T-helper 2 cell (primary cell): ENCODE data around the gene DCUN1D2.
"Not testable (repeated sequence)": the region's sequence is repeated elsewhere in the genome, so short reads cannot be mapped to it uniquely, and the experiment has no call there.

Experiments used
- DNase-seq, 5 experiments: peaks; one replicate each; pipeline versions ENCODE4 v3.0.0 to v3.0.0-alpha.2; 2012 to 2022

The DCUN1D2 gene

GRCh38 chr13:113489549-113490495 lies 689 bp downstream of the DCUN1D2 start:
- peak in 3 of 5 experiments; percentile 19 to 57 (median 20) for DNase-seq

GRCh38 chr13:113489171-113489548 lies 1.4 kb downstream of the DCUN1D2 start:
- no peak for DNase-seq

GRCh38 chr13:113488283-113488682 lies 2.2 kb downstream of the DCUN1D2 start:
- DNase-seq, result no peak

DNA sequence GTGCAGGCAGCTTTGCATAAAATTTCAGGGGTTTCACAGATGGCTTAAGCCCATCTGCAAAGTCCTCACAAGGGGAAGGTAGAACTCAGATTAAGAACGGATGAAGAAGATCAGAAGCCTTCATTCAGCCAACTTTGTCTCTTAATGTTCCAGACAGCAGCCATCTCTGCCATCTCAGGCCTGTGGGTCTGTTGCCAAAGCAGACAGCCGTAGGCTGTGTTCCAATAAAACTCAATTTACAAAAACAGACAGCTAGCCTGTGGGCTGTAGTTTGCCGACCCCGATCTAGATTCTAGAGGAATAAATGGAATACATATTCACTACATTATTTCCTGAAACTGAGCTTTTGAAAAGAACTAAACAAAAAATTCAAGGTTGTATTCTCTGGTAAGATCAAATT lies 3.8 kb downstream of the DCUN1D2 start:
- no peak for DNase-seq

DNA sequence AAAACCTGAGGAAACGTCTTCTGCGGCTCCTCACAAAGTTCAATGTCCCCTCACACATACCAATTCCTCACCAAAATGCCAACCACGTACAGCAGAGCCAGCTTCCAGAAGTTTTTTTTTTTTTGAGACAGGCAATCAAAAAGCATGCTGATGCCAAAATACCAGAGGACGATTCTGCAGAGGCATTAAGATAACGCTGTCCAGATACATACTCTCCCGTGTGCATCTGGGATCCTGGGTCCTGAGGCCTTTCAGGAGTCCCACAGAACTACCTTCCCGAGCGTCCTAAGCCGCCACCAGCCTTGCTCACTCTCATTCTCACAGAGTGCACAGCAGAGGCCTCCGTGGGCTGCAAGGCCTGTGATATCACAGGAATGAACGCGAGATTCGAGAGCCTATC lies 5.0 kb downstream of the DCUN1D2 start:
- no peak for DNase-seq

DNA sequence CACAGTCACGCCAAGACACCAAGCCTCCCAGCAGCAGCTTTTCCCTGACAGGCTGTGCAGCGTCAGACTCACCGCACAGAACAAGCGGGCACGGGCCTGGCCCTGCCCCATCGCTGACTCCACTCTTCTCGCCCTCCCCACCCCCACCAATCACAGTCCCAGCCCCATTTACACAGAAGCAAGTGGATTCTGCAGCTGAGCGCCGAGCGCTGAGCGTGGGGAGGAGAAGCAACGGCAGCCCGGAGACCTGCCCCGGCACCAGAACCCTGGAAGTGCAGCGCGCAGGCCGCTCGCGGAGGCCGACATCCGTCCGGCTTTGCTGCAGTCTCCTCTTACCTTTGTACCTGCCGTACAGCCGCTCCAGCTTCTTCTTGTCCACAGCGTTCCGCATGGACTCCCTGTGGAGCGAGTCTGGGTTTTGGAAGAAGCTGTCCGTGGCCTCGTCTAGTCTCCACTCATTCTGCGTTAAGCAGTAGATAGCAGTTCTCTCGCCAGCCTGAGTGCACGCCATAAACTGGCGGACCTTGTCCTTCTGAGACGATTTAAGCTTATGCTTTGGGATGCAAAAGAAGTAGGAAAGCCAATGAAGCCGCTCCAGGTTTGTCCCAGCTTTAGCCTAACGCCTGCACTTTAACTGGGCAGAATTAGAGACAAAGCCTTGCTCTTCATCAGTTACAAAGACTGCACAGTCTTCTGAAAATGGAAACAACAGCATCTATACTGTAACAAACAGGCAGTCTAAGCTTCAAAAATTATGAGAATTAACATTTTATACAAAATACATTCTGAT lies 6.8 kb downstream of the DCUN1D2 start:
- DNase-seq, result no peak

DNA sequence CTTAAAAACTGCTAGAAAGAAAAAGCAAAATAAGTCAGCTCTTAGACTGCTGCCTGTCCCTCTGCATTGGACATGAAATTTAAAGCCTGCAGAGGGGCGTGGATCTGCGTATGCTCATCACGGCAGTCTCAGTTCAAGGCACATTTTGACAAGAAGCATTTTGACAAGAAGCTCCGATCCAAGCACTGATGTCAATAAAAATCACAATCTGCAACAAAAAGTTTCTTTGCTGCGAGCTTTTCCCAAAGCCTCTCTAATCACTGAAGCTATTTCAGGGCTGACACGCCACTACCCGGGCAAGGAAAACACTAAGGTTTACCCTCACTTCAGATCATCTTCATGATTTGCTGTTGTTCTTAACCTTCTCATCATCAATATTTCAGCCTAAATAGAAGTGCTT lies 7.4 kb downstream of the DCUN1D2 start:
- no peak for DNase-seq

GRCh38 chr13:113479179-113479578 lies 11.3 kb downstream of the DCUN1D2 start:
- no peak for DNase-seq

GRCh38 chr13:113477724-113478123 lies 12.8 kb downstream of the DCUN1D2 start:
- DNase-seq, result no peak

DNA sequence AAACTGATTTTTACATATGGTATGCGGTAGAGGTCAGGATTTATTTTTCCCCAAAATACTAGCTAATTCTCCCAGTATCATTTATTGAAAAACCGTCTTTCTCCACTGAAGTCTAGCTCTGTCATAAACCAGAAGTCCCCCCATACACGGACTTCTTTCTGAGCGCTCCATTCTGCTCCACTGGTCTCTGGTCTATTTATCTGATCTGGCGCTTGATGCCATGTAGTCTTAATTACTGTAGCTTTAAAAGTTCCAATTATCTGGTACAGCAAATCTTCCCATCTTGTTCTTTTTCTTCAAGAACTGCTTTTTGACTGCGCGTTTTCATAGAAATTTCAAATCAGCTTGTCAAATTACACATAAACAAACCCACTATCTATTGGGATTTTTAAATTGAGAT lies 13.7 kb downstream of the DCUN1D2 start:
- no peak for DNase-seq

DNA sequence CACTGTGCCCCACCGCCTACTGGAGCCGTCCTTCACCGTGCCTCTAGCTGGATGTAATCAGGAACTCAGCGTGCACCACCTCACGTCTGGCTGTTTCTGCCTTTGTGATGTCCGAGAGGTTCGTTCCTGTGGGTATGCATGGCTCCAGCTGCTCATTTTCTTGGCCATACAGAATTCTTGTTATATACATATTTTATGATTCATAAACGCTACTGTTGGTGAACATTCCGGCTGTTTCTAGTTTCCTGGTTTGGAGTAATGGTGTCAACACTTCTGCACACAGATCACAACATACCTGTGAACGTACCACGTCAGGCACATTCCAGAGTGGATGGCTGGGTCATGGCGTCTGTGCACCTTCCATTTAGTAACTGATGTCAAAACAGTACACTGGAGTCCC lies 14.6 kb downstream of the DCUN1D2 start:
- DNase-seq, result no peak

- no peak for DNase-seq
Measured at GRCh38 chr13:113475280-113475679, 15.2 kb downstream of the DCUN1D2 start.

GRCh38 chr13:113474179-113474578 lies 16.3 kb downstream of the DCUN1D2 start:
- no peak for DNase-seq

DNA sequence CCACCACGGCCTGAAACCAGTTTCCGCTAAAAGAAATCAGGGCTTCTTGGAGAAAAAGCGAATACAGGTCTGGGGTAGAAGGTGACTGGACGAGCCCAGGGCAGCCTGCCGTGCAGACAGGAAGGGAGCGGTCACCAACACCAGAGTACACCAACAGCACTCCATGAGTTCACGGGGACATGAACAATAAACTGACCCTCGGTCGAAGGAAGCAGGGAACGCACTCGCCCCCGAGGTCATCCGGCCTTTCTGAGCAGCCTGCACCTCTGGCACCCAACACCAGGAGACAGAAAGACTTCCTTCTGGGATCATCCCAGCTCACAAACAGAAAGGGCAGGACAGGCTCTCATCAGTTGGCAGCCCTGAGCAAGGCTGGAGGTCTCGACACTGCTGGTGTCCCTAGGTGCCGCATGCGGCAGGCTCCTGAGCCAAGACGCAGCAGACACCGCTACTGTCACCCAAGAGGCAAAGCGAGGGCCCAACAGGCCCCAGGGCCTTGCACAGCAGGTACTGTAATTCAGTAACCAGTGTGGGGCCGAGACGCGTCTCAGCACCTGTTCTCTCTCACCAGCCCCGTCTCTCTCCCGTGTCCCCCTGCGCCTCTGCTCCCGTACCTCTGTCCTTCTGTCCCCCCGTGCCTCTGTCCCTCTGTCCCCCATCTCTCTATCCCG lies 18.0 kb downstream of the DCUN1D2 start:
- no peak for DNase-seq

DNA sequence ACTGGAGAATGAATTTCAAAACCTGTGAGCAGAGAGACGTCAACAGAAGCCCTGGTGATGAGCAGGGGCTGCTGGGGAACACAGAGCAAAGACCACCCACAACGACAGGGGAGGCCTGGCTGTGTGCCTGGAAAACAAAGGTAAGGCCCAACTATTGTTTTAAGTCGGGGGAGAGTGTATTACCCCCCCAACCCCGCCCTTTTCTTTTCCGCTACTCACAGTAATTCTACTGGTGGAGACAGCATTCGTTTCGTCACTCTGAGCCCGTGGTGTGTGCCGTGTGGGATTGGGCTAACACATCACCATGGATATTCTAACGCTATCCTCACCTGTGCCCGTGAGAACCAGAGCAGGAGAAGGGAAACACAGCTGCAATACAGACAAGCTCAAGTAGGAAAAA lies 18.7 kb downstream of the DCUN1D2 start:
- DNase-seq, result no peak

DNA sequence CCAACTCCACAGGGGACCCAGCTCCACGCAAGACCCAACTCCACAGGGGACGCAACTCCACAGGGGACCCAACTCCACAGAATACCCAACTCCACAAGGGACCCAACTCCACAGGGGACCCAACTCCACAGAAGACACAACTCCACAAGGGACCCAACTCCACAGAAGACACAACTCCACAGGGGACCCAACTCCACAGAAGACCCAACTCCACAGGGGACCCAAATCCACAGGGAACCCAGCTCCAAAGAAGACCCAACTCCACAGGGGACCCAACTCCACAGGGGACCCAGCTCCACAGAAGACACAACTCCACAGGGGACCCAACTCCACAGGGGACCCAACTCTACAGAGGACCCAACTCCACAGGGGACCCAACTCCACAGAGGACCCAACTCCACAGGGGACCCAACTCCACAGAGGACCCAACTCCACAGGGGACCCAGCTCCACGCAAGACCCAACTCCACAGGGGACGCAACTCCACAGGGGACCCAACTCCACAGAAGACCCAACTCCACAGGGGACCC lies 19.8 kb downstream of the DCUN1D2 start:
- DNase-seq, result not testable (repeated sequence)

- DNase-seq, result no peak
Measured at GRCh38 chr13:113470073-113470472, 20.4 kb downstream of the DCUN1D2 start.

- DNase-seq, result no peak
Measured at GRCh38 chr13:113469582-113469981, 20.9 kb downstream of the DCUN1D2 start.

- DNase-seq, result no peak
Measured at GRCh38 chr13:113468472-113469201, 21.9 kb downstream of the DCUN1D2 start.

- DNase-seq, result no peak
Measured at GRCh38 chr13:113468029-113468428, 22.5 kb downstream of the DCUN1D2 start.

DNA sequence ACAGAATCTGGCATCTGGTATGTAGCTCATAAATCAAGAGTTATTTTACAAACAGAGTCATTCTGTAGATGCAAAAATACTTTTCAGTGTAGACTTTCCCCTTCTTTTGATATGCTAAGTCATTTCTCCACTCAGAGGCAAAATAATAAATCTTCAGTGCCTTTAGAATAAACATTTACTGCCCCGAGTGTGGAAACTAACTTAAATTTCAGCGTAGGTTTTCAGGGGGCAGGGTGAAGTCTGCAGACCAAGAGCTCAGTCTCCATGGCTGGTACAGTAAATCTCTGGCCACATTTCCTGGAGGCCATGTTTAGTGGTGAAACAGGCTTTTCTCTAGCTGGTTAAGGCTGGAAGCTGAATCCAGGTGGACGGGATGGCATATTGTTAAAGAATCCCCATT lies 24.1 kb downstream of the DCUN1D2 start:
- DNase-seq, result no peak

- no peak for DNase-seq
Measured at GRCh38 chr13:113465300-113465699, 25.2 kb downstream of the DCUN1D2 start.
